H1 (cell line): Measurements from ENCODE around the gene SOX12. TPM values are rescaled to one million over a fixed set of nuclear protein-coding genes. Genes with fewer than 3 reads are reported as not detected.

Source experiments
- CTCF ChIA-PET: fragments of 300-600 bp; sonication (Branson Sonifier 250); formaldehyde crosslinking; loops from one replicate; lab custom pipeline; 2021; ENCODE audit not compliant: partially characterized antibody; lab: Charles Lee
- POLR2A ChIA-PET: fragments of 300-600 bp; sonication (Branson Sonifier 250); formaldehyde crosslinking; loops from one replicate; lab custom pipeline; 2021; ENCODE audit warnings: inconsistent platforms; ENCODE audit not compliant: partially characterized antibody; lab: Charles Lee
- DNase-seq, 2 experiments: peaks; one replicate each; pipeline versions ENCODE4 v3.0.0 to v3.0.0-alpha.2; 2010 to 2022; ENCODE audit warnings: low spot score in 2 of 2, low read depth in 1 of 2, mixed read lengths in 1 of 2
- FAIRE-seq: peaks from 2 replicates; lab custom pipeline; 2011; peaks lifted over from hg19 to GRCh38; lab: Jason Lieb, UNC
- H2AFZ ChIP-seq: 2 replicates; pipeline ENCODE4 v1.8.1; 2012; ENCODE audit warnings: low read length, inconsistent platforms
- H2AK5ac ChIP-seq: 2 replicates; pipeline ENCODE4 v1.6.1; 2013; ENCODE audit warnings: low read depth, low read length
- H2BK120ac ChIP-seq: replicated peaks from 2 replicates; pipeline ENCODE3; 2013; ENCODE audit warnings: low read depth, low read length, inconsistent platforms
- H2BK12ac ChIP-seq: 2 replicates; pipeline ENCODE4 v1.6.1; 2013; ENCODE audit warnings: low read depth, low read length
- H2BK15ac ChIP-seq: 2 replicates; pipeline ENCODE4 v1.6.1; 2013; ENCODE audit warnings: low read length
- H2BK20ac ChIP-seq: 2 replicates; pipeline ENCODE4 v1.6.1; 2013; ENCODE audit warnings: low read length
- H2BK5ac ChIP-seq: 2 replicates; pipeline ENCODE4 v1.6.1; 2013; ENCODE audit warnings: low read depth, low read length
- H3K14ac ChIP-seq: 2 replicates; pipeline ENCODE4 v1.6.1; 2013; ENCODE audit warnings: inconsistent platforms; ENCODE audit not compliant: insufficient read length
- H3K18ac ChIP-seq: 2 replicates; pipeline ENCODE4 v1.6.1; 2013; ENCODE audit warnings: low read length; ENCODE audit errors: extremely low read depth
- H3K23ac ChIP-seq: 2 replicates; pipeline ENCODE4 v1.6.1; 2013; ENCODE audit warnings: inconsistent platforms; ENCODE audit not compliant: insufficient read length
- H3K23me2 ChIP-seq: 2 replicates; pipeline ENCODE4 v1.6.1; 2013; ENCODE audit warnings: low read depth, low read length
- H3K27ac ChIP-seq: 2 replicates; pipeline ENCODE4 v1.6.1; 2011; ENCODE audit warnings: low read depth, low read length, inconsistent platforms
- H3K27me3 ChIP-seq, 4 experiments: replicated peaks in 1 of 4; 1 replicate in 1 of 4; 2 replicates in 3 of 4; pipeline versions ENCODE4 v1.6.1 to v1.8.1; 2011 to 2013; ENCODE audit warnings: low read length in 3 of 4, mild to moderate bottlenecking in 3 of 4, inconsistent platforms in 2 of 4, mixed read lengths in 2 of 4, moderate library complexity in 1 of 4; ENCODE audit not compliant: control insufficient read depth in 3 of 4, insufficient read depth in 3 of 4; ENCODE audit errors: extremely low read depth in 1 of 4
- H3K36me3 ChIP-seq, 4 experiments: 2 replicates each; pipeline versions ENCODE4 v1.6.1 to v1.8.1; 2011 to 2013; ENCODE audit warnings: mild to moderate bottlenecking in 4 of 4, low read length in 3 of 4, moderate library complexity in 2 of 4, control low read depth in 1 of 4, inconsistent platforms in 1 of 4; ENCODE audit not compliant: insufficient read depth in 4 of 4, control insufficient read depth in 2 of 4
- H3K4ac ChIP-seq: replicated peaks from 2 replicates; pipeline ENCODE3; 2013; ENCODE audit warnings: low read length, low read depth, mixed read lengths, inconsistent platforms; ENCODE audit not compliant: insufficient read length
- H3K4me1 ChIP-seq, 4 experiments: replicated peaks in 1 of 4; 1 replicate in 1 of 4; 2 replicates in 3 of 4; pipeline versions ENCODE4 v1.6.1 to v1.8.1; 2011 to 2013; ENCODE audit warnings: low read length in 3 of 4, inconsistent platforms in 2 of 4, mixed read lengths in 1 of 4; ENCODE audit not compliant: insufficient read depth in 4 of 4, control insufficient read depth in 3 of 4
- H3K4me2 ChIP-seq, 2 experiments: 2 replicates each; pipeline versions ENCODE4 v1.6.1 to v1.8.1; 2011 to 2013; ENCODE audit warnings: low read depth in 2 of 2, low read length in 2 of 2, control low read depth in 1 of 2, inconsistent platforms in 1 of 2, mild to moderate bottlenecking in 1 of 2; ENCODE audit not compliant: insufficient read depth in 1 of 2
- H3K4me3 ChIP-seq, 4 experiments: fragments of 200-600, 300-600 bp in 1 of 4; sonication (generic), shearing (Covaris generic), sonication (Bioruptor Twin) in 1 of 4; 2 replicates each; pipeline versions ENCODE4 v1.5.1 to v1.8.1; 2011 to 2016; ENCODE audit warnings: low read length in 4 of 4, low read depth in 3 of 4, control low read depth in 2 of 4, inconsistent platforms in 2 of 4, mild to moderate bottlenecking in 2 of 4, mixed read lengths in 1 of 4, moderate library complexity in 1 of 4; ENCODE audit not compliant: insufficient read depth in 2 of 4; ENCODE audit errors: extremely low read depth in 1 of 4
- H3K56ac ChIP-seq: replicated peaks from 2 replicates; pipeline ENCODE3; 2013; ENCODE audit warnings: low read depth, mild to moderate bottlenecking, mixed read lengths, low read length, inconsistent platforms; ENCODE audit not compliant: insufficient read length
- H3K79me1 ChIP-seq: 2 replicates; pipeline ENCODE4 v1.6.1; 2013; ENCODE audit warnings: low read depth, low read length, control low read depth
- H3K79me2 ChIP-seq, 2 experiments: 2 replicates each; pipeline versions ENCODE4 v1.6.1 to v1.8.1; 2012 to 2013; ENCODE audit warnings: low read length in 2 of 2, mild to moderate bottlenecking in 2 of 2, inconsistent platforms in 1 of 2; ENCODE audit not compliant: insufficient read depth in 2 of 2, control insufficient read depth in 1 of 2
- H3K9ac ChIP-seq, 4 experiments: replicated peaks in 1 of 4; 1 replicate in 1 of 4; 2 replicates in 3 of 4; pipeline versions ENCODE4 v1.6.1 to v1.8.1; 2011 to 2013; ENCODE audit warnings: low read depth in 3 of 4, low read length in 3 of 4, control low read depth in 2 of 4, mild to moderate bottlenecking in 2 of 4, moderate library complexity in 2 of 4, inconsistent platforms in 1 of 4; ENCODE audit errors: extremely low read depth in 1 of 4
- H3K9me3 ChIP-seq, 2 experiments: 2 replicates each; pipeline versions ENCODE4 v1.6.1 to v1.8.1; 2012 to 2013; ENCODE audit warnings: mild to moderate bottlenecking in 2 of 2, moderate library complexity in 2 of 2, control low read depth in 1 of 2, inconsistent platforms in 1 of 2, low read depth in 1 of 2, low read length in 1 of 2, mixed read lengths in 1 of 2; ENCODE audit not compliant: insufficient read depth in 2 of 2
- H4K20me1 ChIP-seq, 2 experiments: replicated peaks in 1 of 2; 2 replicates each; pipeline versions ENCODE3 to v1.8.1; 2011 to 2013; ENCODE audit warnings: inconsistent platforms in 2 of 2, low read length in 2 of 2, mild to moderate bottlenecking in 1 of 2; ENCODE audit not compliant: insufficient read depth in 2 of 2, control insufficient read depth in 1 of 2
- H4K5ac ChIP-seq: 2 replicates; pipeline ENCODE4 v1.6.1; 2013; ENCODE audit warnings: low read length, low read depth, mixed read lengths, inconsistent platforms; ENCODE audit not compliant: insufficient read length
- H4K8ac ChIP-seq: 2 replicates; pipeline ENCODE4 v1.8.0; 2013; ENCODE audit warnings: mild to moderate bottlenecking, moderate library complexity, low read length, inconsistent platforms; ENCODE audit not compliant: insufficient read depth; ENCODE audit errors: extremely low read depth
- H4K91ac ChIP-seq: replicated peaks from 2 replicates; pipeline ENCODE3; 2013; ENCODE audit warnings: low read length, mixed read lengths, inconsistent platforms; ENCODE audit not compliant: insufficient read length
- BACH1 ChIP-seq: IDR thresholded peaks from 2 replicates; pipeline ENCODE4 v1.6.1; 2012; ENCODE audit warnings: low read length, improper control_type of control experiment
- BCL11A ChIP-seq, 2 experiments: IDR thresholded peaks; one replicate each; pipeline ENCODE4 v1.6.1; 2011; ENCODE audit warnings: low read depth in 2 of 2, low read length in 2 of 2, mild to moderate bottlenecking in 2 of 2
- CHD2 ChIP-seq: IDR thresholded peaks from 2 replicates; pipeline ENCODE4 v1.6.1; 2012; ENCODE audit warnings: low read length, improper control_type of control experiment
- EGR1 ChIP-seq: IDR thresholded peaks from 2 replicates; pipeline ENCODE4 v1.6.1; 2011; ENCODE audit warnings: low read depth, low read length, borderline replicate concordance
- MAX ChIP-seq: IDR thresholded peaks from 2 replicates; pipeline ENCODE4 v1.6.1; 2012; ENCODE audit warnings: inconsistent platforms
- RNF2 ChIP-seq: fragments of 200-900, 300-1000 bp; sonication (generic); IDR thresholded peaks from 2 replicates; pipeline ENCODE4 v1.7.1; 2016; ENCODE audit warnings: borderline replicate concordance, low read depth, mild to moderate bottlenecking, antibody characterized with exemption, low read length; ENCODE audit not compliant: poor library complexity, severe bottlenecking; ENCODE audit errors: missing control alignments
- SIN3A ChIP-seq, 2 experiments: IDR thresholded peaks in 1 of 2; conservative IDR thresholded peaks in 1 of 2; 2 replicates each; pipeline ENCODE4 v1.6.1; 2011 to 2012; ENCODE audit warnings: low read length in 2 of 2, improper control_type of control experiment in 1 of 2, low read depth in 1 of 2, mild to moderate bottlenecking in 1 of 2
- WGBS, 2 experiments: shearing (Covaris generic) in 1 of 2; methylation state at CpG; one replicate each; pipeline versions ENCODE4 v1.1.6 to v1.1.7; 2013 to 2015; ENCODE audit warnings: low lambda C conversion rate in 2 of 2, mixed read lengths in 2 of 2, inconsistent platforms in 1 of 2, low coverage in 1 of 2, missing lambda C conversion rate in 1 of 2; ENCODE audit not compliant: insufficient replicate concordance in 2 of 2, insufficient coverage in 1 of 2, insufficient read length in 1 of 2; ENCODE audit errors: extremely low coverage in 1 of 2, missing lambda C conversion rate in 1 of 2; 5-methylcytosine and 5-hydroxymethylcytosine counted together
- polyA plus RNA-seq, 7 experiments: library from polyadenylated mRNA; depleted of rRNA in 3 of 7; stranded (reverse) in 5 of 7; unstranded in 2 of 7; fragments of >200 nt in 5 of 7; fragments of 200-250 nt in 2 of 7; gene quantifications; 1 replicate in 5 of 7; 2 replicates in 1 of 7; 4 replicates in 1 of 7; pipeline versions ENCODE4 v1.2.1 to v1.2.3, GENCODE V29; 2011 to 2013; ENCODE audit warnings: missing spikeins in 2 of 7, mixed read lengths in 2 of 7
- total RNA-seq: library from RNA; stranded (reverse); fragmentation: NEBNext Ultra II Directional; extraction: Animal tissue kit (Norgen Biotek cat#: 25700); gene quantifications from 2 replicates; pipeline ENCODE4 v1.2.1, GENCODE V29; 2021

Gene SOX12
- total and polyA plus RNA-seq, 2 of the 8 experiments (the other 6 are each of a cell fraction or from before 2014, with no cell fraction given) = 6.4 to 63.0 TPM

- Histone ChIP-seq H3K23ac (no peak within 1 kb of the TSS), H2BK12ac (peak within 1 kb of the TSS; percentile 32; the same call in 1 of the 2 replicates), H4K20me1 (no peaks in the 10 kb centered on the region), H3K4me2 (peak within 1 kb of the TSS; percentile 72 to 79), H4K8ac (peak within 1 kb of the TSS; percentile 63; the same call in 1 of the 2 replicates), H3K14ac (no peak within 1 kb of the TSS), H3K27ac (0 out of 2 replicates have a peak within 1 kb of the TSS, but pooled peaks have one; percentile 47), H3K18ac (peak within 1 kb of the TSS; percentile 68; the same call in 1 of the 2 replicates), H2AK5ac (no peak within 1 kb of the TSS), H2BK5ac (peak within 1 kb of the TSS; percentile 61; the same call in 1 of the 2 replicates), H4K5ac (peak within 1 kb of the TSS; percentile 53), H3K9ac (peak within 1 kb of the TSS; percentile 64 to 77 (median 70)), H2AFZ (peak within 1 kb of the TSS; percentile 91), H4K91ac (peak within 1 kb of the TSS; percentile 56), H3K9me3 (no peaks in the 10 kb centered on the region), H3K23me2 (peaks cover 5% of the 10 kb centered on the region), H2BK20ac (peak within 1 kb of the TSS; percentile 72), H3K4ac (no peak within 1 kb of the TSS), H3K56ac (no peak within 1 kb of the TSS), H3K79me1 (no peaks in the 10 kb centered on the region), H3K4me3 (peak within 1 kb of the TSS; percentile 74 to 94 (median 84)), H3K4me1 (peaks cover 0 to 5% (median 4%) of the 10 kb centered on the region in 4 experiments; a peak in 5 of 7 replicates), H3K79me2 (peaks cover 0 to 4% of the 10 kb centered on the region in 2 experiments; a peak in 1 of 4 replicates), H3K36me3 (no peaks in the 10 kb centered on the region), H2BK120ac (no peak within 1 kb of the TSS), H2BK15ac (peak within 1 kb of the TSS; percentile 96), H3K27me3 (peaks cover 0 to 2% (median 0%) of the 10 kb centered on the region in 4 experiments; a peak in 1 of 7 replicates)
- DNase-seq (peak in 1 of 2 experiments; percentile 97), FAIRE-seq (peak; percentile 42)
- ChIA-PET POLR2A (interaction anchor here (1.6 to 1.7 kb wide), 2 partner anchors 9 to 12 kb away, joined by 4 to 5 read pairs; no protein-coding TSS in a partner anchor), CTCF (no interaction called here)
- 3% methylated on average over 38 of the region's 43 CpGs; no CpG with 5 or more reads in 1 of the 2 experiments for WGBS, 2 experiments
- TF ChIP-seq RNF2 = no peak
- TF ChIP-seq SIN3A (conservative IDR thresholded peaks at IDR 0.05 in 1 of 2, IDR thresholded peaks at IDR 0.05 in 1 of 2; ENCODE audit: low read depth in 1 of 2, low read length in 2 of 2) = peak; percentile 87 to 99; a peak in 3 of 4 replicates
- no peak for TF ChIP-seq EGR1
- TF ChIP-seq CHD2 = peak; percentile 85
- no peak for TF ChIP-seq BACH1
- TF ChIP-seq MAX = peak; percentile 69; the same call in 1 of the 2 replicates
- TF ChIP-seq BCL11A (IDR thresholded peaks at IDR 0.05; ENCODE audit: low read depth in 2 of 2, low read length in 2 of 2) = no peak
Measured at GRCh38 chr20:290084-290831, 35.1 kb upstream of the SOX12 start, which contains the start of gene C20orf96. C20orf96 (minus strand) TSS chr20:290750; CDS start chr20:290610, 140 bp downstream.
